ENCODE results near the gene FGFR2. TPM values are rescaled to one million over a fixed set of nuclear protein-coding genes. Genes with fewer than 3 reads are reported as not detected.

Gene FGFR2
- total RNA-seq, 4 donors from 2014 or later: 8.4 to 16.5 (median 9.2) TPM

GRCh38 chr10:121459622-121460453 lies 138.4 kb downstream of the FGFR2 start:
- no peak overlapping the region for H3K27ac ChIP-seq
- H3K36me3 ChIP-seq: no peaks in the 10 kb centered on the region
- H3K27me3 ChIP-seq: no peaks in the 10 kb centered on the region
- WGBS, 2 donors: 58 to 62% methylated on average over 16 to 17 of the region's 17 CpGs
- no peaks in the 10 kb centered on the region for H3K9me3 ChIP-seq
- H3K4me1 ChIP-seq: no peaks in the 10 kb centered on the region
- no peak for TF ChIP-seq POLR2A (IDR thresholded peaks at IDR 0.05)
- TF ChIP-seq CTCF (IDR thresholded peaks at IDR 0.05): no peak
- no peak for TF ChIP-seq EP300 (IDR thresholded peaks at IDR 0.05)
- no peak overlapping the region for H3K4me3 ChIP-seq
- no peak for DNase-seq (ENCODE audit: low spot score in 2 of 2)

- DNase-seq (ENCODE audit: low spot score in 2 of 2): no peak
- H3K4me3 ChIP-seq: no peak overlapping the region
- WGBS, 2 donors: 85 to 92% methylated on average over 6 of the region's 6 CpGs
Measured at GRCh38 chr10:121459279-121459621, 139.0 kb downstream of the FGFR2 start.

GRCh38 chr10:121457729-121458128 lies 140.5 kb downstream of the FGFR2 start:
- no peaks in the 10 kb centered on the region for H3K36me3 ChIP-seq
- TF ChIP-seq EP300 (IDR thresholded peaks at IDR 0.05): no peak
- TF ChIP-seq POLR2A (IDR thresholded peaks at IDR 0.05): no peak
- TF ChIP-seq CTCF (IDR thresholded peaks at IDR 0.05): no peak
- DNase-seq (ENCODE audit: low spot score in 2 of 2): no peak
- no peaks in the 10 kb centered on the region for H3K4me1 ChIP-seq
- H3K27ac ChIP-seq: no peak overlapping the region
- H3K27me3 ChIP-seq: no peaks in the 10 kb centered on the region
- WGBS, 2 donors: 46 to 75% methylated on average over 3 of the region's 3 CpGs
- H3K4me3 ChIP-seq: no peak overlapping the region
- H3K9me3 ChIP-seq: no peaks in the 10 kb centered on the region

More at GRCh38 chr10:121459279-121459621, 139.0 kb downstream of the FGFR2 start:
- Histone ChIP-seq H3K27ac (no peak overlapping the region), H3K9me3 (no peaks in the 10 kb centered on the region), H3K4me1 (no peaks in the 10 kb centered on the region), H3K27me3 (no peaks in the 10 kb centered on the region), H3K36me3 (no peaks in the 10 kb centered on the region)
- TF ChIP-seq CTCF (IDR thresholded peaks at IDR 0.05): no peak
- TF ChIP-seq POLR2A (IDR thresholded peaks at IDR 0.05): no peak
- TF ChIP-seq EP300 (IDR thresholded peaks at IDR 0.05): no peak

GRCh38 chr10:121455377-121455776 lies 142.9 kb downstream of the FGFR2 start:
- Histone ChIP-seq H3K4me1 (no peaks in the 10 kb centered on the region), H3K9me3 (no peaks in the 10 kb centered on the region), H3K36me3 (no peaks in the 10 kb centered on the region), H3K4me3 (no peak overlapping the region), H3K27me3 (no peaks in the 10 kb centered on the region), H3K27ac (no peak overlapping the region)
- no peak for TF ChIP-seq CTCF (IDR thresholded peaks at IDR 0.05)
- TF ChIP-seq EP300 (IDR thresholded peaks at IDR 0.05): no peak
- no peak for TF ChIP-seq POLR2A (IDR thresholded peaks at IDR 0.05)
- DNase-seq (ENCODE audit: low spot score in 2 of 2): no peak
- 59 to 75% methylated on average over 5 of the region's 5 CpGs for WGBS, 2 donors

GRCh38 chr10:121454781-121455180 lies 143.5 kb downstream of the FGFR2 start:
- no peaks in the 10 kb centered on the region for H3K9me3 ChIP-seq
- no peaks in the 10 kb centered on the region for H3K36me3 ChIP-seq
- no peaks in the 10 kb centered on the region for H3K4me1 ChIP-seq
- no peaks in the 10 kb centered on the region for H3K27me3 ChIP-seq
- TF ChIP-seq CTCF (IDR thresholded peaks at IDR 0.05): no peak
- no peak for TF ChIP-seq POLR2A (IDR thresholded peaks at IDR 0.05)
- TF ChIP-seq EP300 (IDR thresholded peaks at IDR 0.05): no peak
- H3K27ac ChIP-seq: no peak overlapping the region
- 75 to 94% methylated on average over 4 of the region's 4 CpGs for WGBS, 2 donors
- no peak for DNase-seq (ENCODE audit: low spot score in 2 of 2)
- no peak overlapping the region for H3K4me3 ChIP-seq

Measured in tibial nerve (tissue), 4 donors.